GM11168 (cell line): Measurements from ENCODE around the gene DOCK10.
"Not testable (repeated sequence)": the region's sequence is repeated elsewhere in the genome, so short reads cannot be mapped to it uniquely, and the experiment has no call there.

Source experiments
- in situ Hi-C: fragments of 300-500 bp; cut with MboI; formaldehyde crosslinking; loops from one replicate; pipeline ENCODE4 v1.12.0; 2022; ENCODE audit warnings: low sequenced_read_pairs; ENCODE audit not compliant: unreplicated experiment

Gene DOCK10

GRCh38 chr2:224927646-224928173 is 114.6 kb downstream of the DOCK10 start:
- in situ Hi-C loops: no loop called here

GRCh38 chr2:224927011-224927410 is 115.3 kb downstream of the DOCK10 start:
- in situ Hi-C loops: no loop called here

GRCh38 chr2:224925810-224926100 is 116.5 kb downstream of the DOCK10 start:
- in situ Hi-C loops: no loop called here

- in situ Hi-C loops: no loop called here
Measured at GRCh38 chr2:224925061-224925809, 117.0 kb downstream of the DOCK10 start.

- in situ Hi-C loops: no loop called here
Measured at GRCh38 chr2:224924631-224925030, 117.6 kb downstream of the DOCK10 start.

GRCh38 chr2:224922142-224922727 is 120.0 kb downstream of the DOCK10 start:
- in situ Hi-C loops: no loop called here

GRCh38 chr2:224919472-224920110 is 122.7 kb downstream of the DOCK10 start:
- in situ Hi-C loops: no loop called here

GRCh38 chr2:224918626-224919471 is 123.4 kb downstream of the DOCK10 start:
- in situ Hi-C loops: no loop called here

GRCh38 chr2:224917246-224917645 is 125.0 kb downstream of the DOCK10 start:
- in situ Hi-C loops: not testable (repeated sequence)

GRCh38 chr2:224915136-224915535 is 127.1 kb downstream of the DOCK10 start:
- in situ Hi-C loops: no loop called here

- in situ Hi-C loops: no loop called here
Measured at GRCh38 chr2:224910574-224910925, 131.7 kb downstream of the DOCK10 start.

- in situ Hi-C loops: no loop called here
Measured at GRCh38 chr2:224909885-224910573, 132.2 kb downstream of the DOCK10 start.

GRCh38 chr2:224908818-224909217 is 133.4 kb downstream of the DOCK10 start:
- in situ Hi-C loops: no loop called here

- in situ Hi-C loops: no loop called here
Measured at GRCh38 chr2:224904381-224904780, 137.9 kb downstream of the DOCK10 start.

- in situ Hi-C loops: no loop called here
Measured at GRCh38 chr2:224903621-224904020, 138.6 kb downstream of the DOCK10 start.

GRCh38 chr2:224901121-224901676 is 141.1 kb downstream of the DOCK10 start:
- in situ Hi-C loops: no loop called here

- in situ Hi-C loops: no loop called here
Measured at GRCh38 chr2:224895377-224895776, 146.9 kb downstream of the DOCK10 start.

- in situ Hi-C loops: no loop called here
Measured at GRCh38 chr2:224894356-224894755, 147.9 kb downstream of the DOCK10 start.

GRCh38 chr2:224893848-224894247 is 148.4 kb downstream of the DOCK10 start:
- in situ Hi-C loops: no loop called here
